Spleen (tissue), 11 donors: ENCODE results near the gene BPIFA3. TPM values are rescaled to one million over a fixed set of nuclear protein-coding genes. Genes with fewer than 3 reads are reported as not detected.

Source experiments
- DNase-seq: peaks from one replicate; pipeline ENCODE4 v3.0.0-alpha.2; 2020
- H3K27ac ChIP-seq, 8 donors: fragments of 200-600 bp; sonication (generic) in 7 of 8; 1 replicate in 4 of 8; 2 replicates in 4 of 8; pipeline versions ENCODE4 v1.5.0 to v1.8.0; 2016 to 2021; ENCODE audit warnings: inconsistent platforms in 4 of 8, mild to moderate bottlenecking in 4 of 8, moderate library complexity in 1 of 8
- H3K27me3 ChIP-seq, 7 donors: fragments of 200-600 bp; sonication (generic) in 6 of 7; replicated peaks in 1 of 7; 1 replicate in 4 of 7; 2 replicates in 3 of 7; pipeline versions ENCODE4 v1.5.0 to v1.8.0; 2016 to 2021; ENCODE audit warnings: inconsistent platforms in 3 of 7, mild to moderate bottlenecking in 1 of 7
- H3K36me3 ChIP-seq, 6 donors: fragments of 200-600 bp; sonication (generic) in 5 of 6; 1 replicate in 4 of 6; 2 replicates in 2 of 6; pipeline versions ENCODE4 v1.5.0 to v1.8.0; 2016 to 2021; ENCODE audit warnings: inconsistent platforms in 2 of 6
- H3K4me1 ChIP-seq, 6 donors: fragments of 200-600 bp; sonication (generic) in 5 of 6; 1 replicate in 3 of 6; 2 replicates in 3 of 6; pipeline versions ENCODE4 v1.5.0 to v1.8.0; 2016 to 2021; ENCODE audit warnings: inconsistent platforms in 3 of 6
- H3K4me3 ChIP-seq, 8 donors: fragments of 200-600 bp; sonication (generic) in 7 of 8; 1 replicate in 4 of 8; 2 replicates in 4 of 8; pipeline versions ENCODE4 v1.5.0 to v1.8.0; 2016 to 2021; ENCODE audit warnings: inconsistent platforms in 4 of 8, mild to moderate bottlenecking in 4 of 8, moderate library complexity in 2 of 8
- H3K9me3 ChIP-seq, 8 donors: fragments of 200-600 bp; sonication (generic) in 7 of 8; 1 replicate in 4 of 8; 2 replicates in 4 of 8; pipeline versions ENCODE4 v1.5.0 to v1.8.0; 2016 to 2021; ENCODE audit warnings: inconsistent platforms in 4 of 8
- POLR2A ChIP-seq, 3 donors: fragments of 450-650 bp; IDR thresholded peaks; one replicate each; pipeline ENCODE4 v1.5.1; 2017; ENCODE audit warnings: antibody characterized with exemption in 3 of 3, mild to moderate bottlenecking in 1 of 3
- POLR2AphosphoS5 ChIP-seq, 3 donors: sonication (generic); formaldehyde crosslinking; IDR thresholded peaks; one replicate each; pipeline ENCODE4 v1.5.1; 2017; ENCODE audit warnings: antibody characterized with exemption in 3 of 3
- WGBS, 5 donors: extraction: QIAGEN DNeasy Blood & Tissue Kit in 3 of 5; methylation state at CpG; one replicate each; pipeline versions ENCODE4 v1.1.5 to v1.1.7; 2013 to 2018; 5-methylcytosine and 5-hydroxymethylcytosine counted together
- intact Hi-C: fragments of 100-400 bp; cut with DNase I; formaldehyde crosslinking; loops from one replicate; pipeline ENCODE4 v1.15.0; 2023; ENCODE audit warnings: low total_unique reads
- polyA plus RNA-seq, 3 donors: library from polyadenylated mRNA; stranded (reverse); fragments of 200-250 nt; gene quantifications; one replicate each; pipeline ENCODE4 v1.2.1, GENCODE V29; 2013
- total RNA-seq, 7 donors: library from RNA; depleted of rRNA in 3 of 7; stranded (reverse); fragments of >200 nt in 3 of 7; fragmentation: NEBNext Ultra II Directional in 4 of 7; extraction: Animal tissue kit (Norgen Biotek cat#: 25700) in 4 of 7; gene quantifications; one replicate each; pipeline versions ENCODE4 v1.1.0 to v1.2.1, GENCODE V29; 2016 to 2021
- TF ChIP-seq, protein P1 (sequence below), 11 experiments: fragments of 200-600 bp in 7 of 11; fragments of 450-650 bp in 4 of 11; sonication (generic) in 4 of 11; IDR thresholded peaks in 8 of 11; conservative IDR thresholded peaks in 3 of 11; 1 replicate in 7 of 11; 2 replicates in 4 of 11; pipeline versions ENCODE4 v1.4.0 to v1.8.0; 2016 to 2021; ENCODE audit warnings: antibody characterized with exemption in 11 of 11, inconsistent platforms in 4 of 11, mild to moderate bottlenecking in 1 of 11
- donor health status: healthy with polysubstance abuse.
- donor health status: DM: no; HTN: no; CAD: no; lungs with moderate emphysema.
- donor health status: DM: no; HTN: no; CAD: no.
- donor health status: Bipolar disorder and iron deficiency.
- donor health status: healthy.
- donor health status: DM: no; HTN: no; CAD: no.
- donor health status: DM: yes; HTN: yes; CAD: no.

BPIFA3 gene
- total and polyA plus RNA-seq, 10 donors: not detected

DNA sequence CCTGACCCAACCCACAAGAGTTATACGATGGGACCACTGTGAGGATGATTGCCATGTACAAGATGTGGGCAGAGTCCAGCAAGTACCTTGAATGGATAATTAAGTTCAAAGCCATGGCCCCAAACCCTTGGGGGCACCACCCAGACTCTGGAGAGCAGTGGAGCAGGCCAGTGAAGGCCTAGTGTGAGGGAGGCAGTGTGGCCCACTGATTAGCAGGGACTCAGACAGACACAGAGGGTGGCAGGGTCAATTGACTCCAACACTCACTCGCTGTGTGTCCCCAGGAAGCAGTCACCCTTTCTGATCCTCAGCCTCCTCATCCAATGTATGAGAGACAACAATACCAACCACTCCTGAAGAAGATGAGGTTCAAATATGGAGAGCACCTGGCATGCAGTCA lies 16.9 kb downstream of the BPIFA3 start:
- H3K36me3 ChIP-seq: no peaks in the 10 kb centered on the region
- H3K27me3 ChIP-seq: peaks cover 0 to 77% (median 0%) of the 10 kb centered on the region in 7 donors
- TF ChIP-seq POLR2A (IDR thresholded peaks at IDR 0.05) (no peak), POLR2AphosphoS5 (IDR thresholded peaks at IDR 0.05) (no peak)
- TF ChIP-seq, protein P1, sequence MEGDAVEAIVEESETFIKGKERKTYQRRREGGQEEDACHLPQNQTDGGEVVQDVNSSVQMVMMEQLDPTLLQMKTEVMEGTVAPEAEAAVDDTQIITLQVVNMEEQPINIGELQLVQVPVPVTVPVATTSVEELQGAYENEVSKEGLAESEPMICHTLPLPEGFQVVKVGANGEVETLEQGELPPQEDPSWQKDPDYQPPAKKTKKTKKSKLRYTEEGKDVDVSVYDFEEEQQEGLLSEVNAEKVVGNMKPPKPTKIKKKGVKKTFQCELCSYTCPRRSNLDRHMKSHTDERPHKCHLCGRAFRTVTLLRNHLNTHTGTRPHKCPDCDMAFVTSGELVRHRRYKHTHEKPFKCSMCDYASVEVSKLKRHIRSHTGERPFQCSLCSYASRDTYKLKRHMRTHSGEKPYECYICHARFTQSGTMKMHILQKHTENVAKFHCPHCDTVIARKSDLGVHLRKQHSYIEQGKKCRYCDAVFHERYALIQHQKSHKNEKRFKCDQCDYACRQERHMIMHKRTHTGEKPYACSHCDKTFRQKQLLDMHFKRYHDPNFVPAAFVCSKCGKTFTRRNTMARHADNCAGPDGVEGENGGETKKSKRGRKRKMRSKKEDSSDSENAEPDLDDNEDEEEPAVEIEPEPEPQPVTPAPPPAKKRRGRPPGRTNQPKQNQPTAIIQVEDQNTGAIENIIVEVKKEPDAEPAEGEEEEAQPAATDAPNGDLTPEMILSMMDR (IDR thresholded peaks at IDR 0.05 in 8 of 11, conservative IDR thresholded peaks at IDR 0.05 in 3 of 11): no peak
- no peak for DNase-seq
- H3K4me3 ChIP-seq: no peak overlapping the region
- intact Hi-C loops: no loop called here
- 82 to 90% (median 90%) methylated on average over 2 of the region's 2 CpGs for WGBS, 5 donors
- H3K9me3 ChIP-seq: no peaks in the 10 kb centered on the region
- no peaks in the 10 kb centered on the region for H3K4me1 ChIP-seq
- H3K27ac ChIP-seq: no peak overlapping the region

GRCh38 chr20:33235696-33236095 lies 18.5 kb downstream of the BPIFA3 start, which contains the start of gene BPIFA1:
Gene BPIFA1 (plus strand): TSS chr20:33235996. CDS start chr20:33237712, 1,716 bp downstream.
- Histone ChIP-seq H3K4me1 (no peaks in the 10 kb centered on the region), H3K4me3 (no peak within 1 kb of the TSS), H3K27me3 (peaks cover 0 to 69% (median 0%) of the 10 kb centered on the region in 7 donors), H3K36me3 (no peaks in the 10 kb centered on the region), H3K9me3 (no peaks in the 10 kb centered on the region), H3K27ac (no peak within 1 kb of the TSS)
- intact Hi-C loops: no loop called here
- DNase-seq: no peak
- 59 to 73% (median 64%) methylated on average over 5 of the region's 5 CpGs for WGBS, 5 donors
- TF ChIP-seq POLR2AphosphoS5 (IDR thresholded peaks at IDR 0.05): no peak
- TF ChIP-seq, protein P1 (IDR thresholded peaks at IDR 0.05 in 8 of 11, conservative IDR thresholded peaks at IDR 0.05 in 3 of 11): no peak
- no peak for TF ChIP-seq POLR2A (IDR thresholded peaks at IDR 0.05)

GRCh38 chr20:33236351-33236750 lies 19.2 kb downstream of the BPIFA3 start:
- no peak for TF ChIP-seq POLR2A (IDR thresholded peaks at IDR 0.05)
- TF ChIP-seq, protein P1 (IDR thresholded peaks at IDR 0.05 in 8 of 11, conservative IDR thresholded peaks at IDR 0.05 in 3 of 11): no peak
- TF ChIP-seq POLR2AphosphoS5 (IDR thresholded peaks at IDR 0.05): no peak
- 29 to 79% (median 67%) methylated on average over 1 of the region's 1 CpG for WGBS, 5 donors
- Histone ChIP-seq H3K9me3 (no peaks in the 10 kb centered on the region), H3K36me3 (no peaks in the 10 kb centered on the region), H3K27ac (no peak overlapping the region), H3K4me3 (no peak overlapping the region), H3K27me3 (peaks cover 0 to 67% (median 0%) of the 10 kb centered on the region in 7 donors), H3K4me1 (no peaks in the 10 kb centered on the region)
- intact Hi-C loops: no loop called here
- DNase-seq: no peak

DNA sequence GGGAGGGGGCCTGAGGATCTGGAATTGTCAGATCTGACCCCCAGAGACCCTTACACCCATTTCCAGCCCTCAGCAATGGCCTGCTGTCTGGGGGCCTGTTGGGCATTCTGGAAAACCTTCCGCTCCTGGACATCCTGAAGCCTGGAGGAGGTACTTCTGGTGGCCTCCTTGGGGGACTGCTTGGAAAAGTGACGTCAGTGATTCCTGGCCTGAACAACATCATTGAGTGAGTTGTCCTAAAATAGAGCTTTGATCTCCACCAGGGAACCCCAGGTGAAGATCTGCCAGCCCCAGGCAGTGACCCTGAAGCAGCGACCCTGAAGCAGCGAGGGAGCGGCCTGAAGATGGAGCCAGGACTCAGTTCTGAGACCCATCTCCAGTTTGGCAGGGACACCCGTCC lies 20.8 kb downstream of the BPIFA3 start:
- H3K9me3 ChIP-seq: no peaks in the 10 kb centered on the region
- TF ChIP-seq POLR2AphosphoS5 (IDR thresholded peaks at IDR 0.05) (no peak), POLR2A (IDR thresholded peaks at IDR 0.05) (no peak)
- TF ChIP-seq, protein P1 (IDR thresholded peaks at IDR 0.05 in 8 of 11, conservative IDR thresholded peaks at IDR 0.05 in 3 of 11): no peak
- WGBS, 5 donors: 65 to 89% (median 67%) methylated on average over 5 to 6 of the region's 6 CpGs
- no peaks in the 10 kb centered on the region for H3K4me1 ChIP-seq
- H3K27me3 ChIP-seq: peaks cover 0 to 56% (median 0%) of the 10 kb centered on the region in 7 donors
- H3K27ac ChIP-seq: no peak overlapping the region
- H3K36me3 ChIP-seq: no peaks in the 10 kb centered on the region
- intact Hi-C loops: no loop called here
- DNase-seq: no peak
- H3K4me3 ChIP-seq: no peak overlapping the region
